Neuronal stem cell (in vitro differentiated cells): ENCODE data around the gene CUX1.

Source experiments
- DNase-seq: peaks from one replicate; pipeline ENCODE4 v3.0.0-alpha.2; 2013; ENCODE audit warnings: low spot score
- H2AFZ ChIP-seq: one replicate; pipeline ENCODE4 v1.6.1; 2013; ENCODE audit warnings: mild to moderate bottlenecking, low read length, inconsistent platforms
- H2AK5ac ChIP-seq: 2 replicates; pipeline ENCODE4 v1.6.1; 2013; ENCODE audit warnings: low read depth, mild to moderate bottlenecking, inconsistent platforms, low read length, moderate library complexity, mixed read lengths
- H2BK120ac ChIP-seq: 2 replicates; pipeline ENCODE4 v1.6.1; 2013; ENCODE audit warnings: low read depth, mild to moderate bottlenecking, inconsistent platforms, low read length, moderate library complexity, mixed read lengths
- H2BK12ac ChIP-seq: one replicate; pipeline ENCODE4 v1.6.1; 2013; ENCODE audit warnings: low read length, inconsistent platforms
- H2BK15ac ChIP-seq: 2 replicates; pipeline ENCODE4 v1.6.1; 2013; ENCODE audit warnings: mild to moderate bottlenecking, low read length, inconsistent platforms, mixed read lengths
- H2BK5ac ChIP-seq: one replicate; pipeline ENCODE4 v1.6.1; 2013; ENCODE audit warnings: inconsistent platforms, mild to moderate bottlenecking, low read length, moderate library complexity
- H3K14ac ChIP-seq: one replicate; pipeline ENCODE4 v1.6.1; 2013; ENCODE audit warnings: low read length, inconsistent platforms
- H3K18ac ChIP-seq: 2 replicates; pipeline ENCODE4 v1.6.1; 2013; ENCODE audit warnings: low read length, inconsistent platforms
- H3K23ac ChIP-seq: 2 replicates; pipeline ENCODE4 v1.6.1; 2013; ENCODE audit warnings: low read depth, mild to moderate bottlenecking, mixed read lengths, low read length, inconsistent platforms; ENCODE audit not compliant: poor library complexity
- H3K27ac ChIP-seq: replicated peaks from 3 replicates; pipeline ENCODE4 v1.5.1; 2013; ENCODE audit warnings: low read length, inconsistent platforms
- H3K27me3 ChIP-seq, 3 experiments: 2 replicates each; pipeline ENCODE4 v1.6.1; 2013; ENCODE audit warnings: low read length in 3 of 3, mild to moderate bottlenecking in 2 of 3, inconsistent platforms in 1 of 3, low read depth in 1 of 3, mixed read lengths in 1 of 3, moderate library complexity in 1 of 3; ENCODE audit not compliant: control insufficient read depth in 3 of 3, insufficient read depth in 3 of 3
- H3K36me3 ChIP-seq, 2 donors: replicated peaks in 1 of 2; 2 replicates each; pipeline ENCODE4 v1.6.1; 2013; ENCODE audit warnings: low read length in 2 of 2; ENCODE audit not compliant: control insufficient read depth in 2 of 2, insufficient read depth in 2 of 2
- H3K4ac ChIP-seq: 2 replicates; pipeline ENCODE4 v1.6.1; 2013; ENCODE audit warnings: inconsistent platforms, mild to moderate bottlenecking, low read length, moderate library complexity
- H3K4me1 ChIP-seq, 2 donors: 1 replicate in 1 of 2; 2 replicates in 1 of 2; pipeline ENCODE4 v1.6.1; 2013; ENCODE audit warnings: low read length in 2 of 2, low read depth in 1 of 2; ENCODE audit not compliant: control insufficient read depth in 2 of 2, insufficient read depth in 1 of 2
- H3K4me2 ChIP-seq: one replicate; pipeline ENCODE4 v1.6.1; 2013; ENCODE audit warnings: mild to moderate bottlenecking, low read length, inconsistent platforms; ENCODE audit not compliant: insufficient read depth, poor library complexity, severe bottlenecking
- H3K4me3 ChIP-seq, 2 donors: 2 replicates each; pipeline ENCODE4 v1.5.1; 2013; ENCODE audit warnings: low read length in 2 of 2, mild to moderate bottlenecking in 2 of 2, inconsistent platforms in 1 of 2, moderate library complexity in 1 of 2
- H3K79me1 ChIP-seq: one replicate; pipeline ENCODE4 v1.6.1; 2013; ENCODE audit warnings: low read depth, mild to moderate bottlenecking, inconsistent platforms, low read length, moderate library complexity
- H3K9ac ChIP-seq: one replicate; pipeline ENCODE4 v1.6.1; 2013; ENCODE audit warnings: mild to moderate bottlenecking, low read depth, low read length, inconsistent platforms; ENCODE audit not compliant: poor library complexity
- H3K9me3 ChIP-seq, 2 donors: replicated peaks in 1 of 2; 2 replicates each; pipeline versions ENCODE3 to v1.6.1; 2013; ENCODE audit warnings: low read length in 2 of 2, mild to moderate bottlenecking in 2 of 2, inconsistent platforms in 1 of 2, low read depth in 1 of 2, mixed read lengths in 1 of 2, moderate library complexity in 1 of 2; ENCODE audit not compliant: control insufficient read depth in 2 of 2, insufficient read depth in 1 of 2
- H4K8ac ChIP-seq: one replicate; pipeline ENCODE4 v1.6.1; 2013; ENCODE audit warnings: low read depth, mild to moderate bottlenecking, inconsistent platforms, low read length, moderate library complexity
- H4K91ac ChIP-seq: one replicate; pipeline ENCODE4 v1.6.1; 2013; ENCODE audit warnings: low read length, low read depth, mild to moderate bottlenecking, inconsistent platforms; ENCODE audit not compliant: poor library complexity
- WGBS, 2 donors: extraction: QIAGEN DNeasy Blood & Tissue Kit; methylation state at CpG; one replicate each; pipeline ENCODE4 v1.1.7; 2013; ENCODE audit warnings: missing lambda C conversion rate in 2 of 2, mixed read lengths in 1 of 2; ENCODE audit not compliant: insufficient read length in 2 of 2, insufficient replicate concordance in 1 of 2; ENCODE audit errors: extremely low coverage in 2 of 2; 5-methylcytosine and 5-hydroxymethylcytosine counted together

The CUX1 gene

DNA sequence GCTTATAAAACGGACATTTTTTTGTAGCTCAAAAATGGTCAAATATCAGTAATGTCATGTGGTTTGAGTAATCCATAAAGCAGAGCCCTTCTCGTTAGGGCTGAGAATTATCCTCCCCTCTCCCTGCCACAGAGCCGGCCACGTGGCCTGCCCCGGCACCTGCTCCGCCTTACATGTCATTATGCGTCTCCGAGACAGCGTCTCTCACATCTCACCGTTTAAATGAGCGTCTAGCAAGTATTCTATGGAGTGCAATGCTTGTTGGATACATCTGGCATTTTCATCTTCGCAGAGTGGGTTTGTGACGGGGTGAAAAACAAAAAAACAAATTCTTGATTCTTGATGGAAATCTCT lies 86.1 kb downstream of the CUX1 start:
- Histone ChIP-seq H2BK15ac (no peak overlapping the region), H2BK5ac (no peak overlapping the region), H3K23ac (no peak overlapping the region), H2AFZ (no peak overlapping the region), H3K14ac (no peak overlapping the region), H3K27ac (no peak overlapping the region), H3K4ac (no peak overlapping the region), H3K4me1 (peaks cover 0 to 3% of the 10 kb centered on the region in 2 donors), H3K4me2 (no peak overlapping the region), H2BK12ac (no peak overlapping the region), H3K9ac (no peak overlapping the region), H4K91ac (no peak overlapping the region), H4K8ac (no peak overlapping the region), H2BK120ac (no peak overlapping the region), H3K4me3 (no peak overlapping the region), H3K36me3 (peaks cover 0 to 2% of the 10 kb centered on the region in 2 donors), H2AK5ac (no peak overlapping the region), H3K27me3 (no peaks in the 10 kb centered on the region), H3K9me3 (peaks cover 0 to 2% of the 10 kb centered on the region in 2 donors), H3K79me1 (peaks cover 16% of the 10 kb centered on the region), H3K18ac (no peak overlapping the region)
- no peak for DNase-seq
- WGBS, 2 donors = no CpG with 5 or more reads among the region's 13 CpGs

DNA sequence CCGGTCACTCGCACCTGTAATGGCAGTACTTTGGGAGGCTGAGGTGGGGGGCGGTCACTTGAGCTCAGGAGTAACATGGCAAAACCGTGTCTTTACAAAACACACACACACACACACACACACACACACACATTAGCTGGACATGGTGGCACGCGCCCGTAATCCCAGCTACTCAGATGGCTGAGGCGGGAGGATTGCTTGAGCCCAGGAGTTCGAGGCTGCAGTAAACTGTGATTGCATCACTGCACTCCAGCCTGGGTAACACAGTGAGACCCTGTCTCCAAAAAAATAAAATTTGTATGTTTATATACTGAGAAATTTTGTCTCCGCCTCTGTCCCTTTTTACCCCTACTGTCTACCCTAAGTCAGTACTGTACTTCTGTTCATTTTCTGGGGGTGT lies 86.6 kb downstream of the CUX1 start:
- H3K4me1 ChIP-seq = peaks cover 0 to 3% of the 10 kb centered on the region in 2 donors
- no peaks in the 10 kb centered on the region for H3K27me3 ChIP-seq
- no peak overlapping the region for H2BK15ac ChIP-seq
- no peak for DNase-seq
- H2AFZ ChIP-seq = no peak overlapping the region
- no peak overlapping the region for H3K4me3 ChIP-seq
- H2AK5ac ChIP-seq = no peak overlapping the region
- H4K8ac ChIP-seq = no peak overlapping the region
- H3K79me1 ChIP-seq = peaks cover 14% of the 10 kb centered on the region
- no peak overlapping the region for H3K9ac ChIP-seq
- WGBS, 2 donors = no CpG with 5 or more reads among the region's 10 CpGs
- H3K18ac ChIP-seq = no peak overlapping the region
- H2BK12ac ChIP-seq = no peak overlapping the region
- peaks cover 0 to 2% of the 10 kb centered on the region in 2 donors for H3K9me3 ChIP-seq
- no peak overlapping the region for H2BK120ac ChIP-seq
- H3K36me3 ChIP-seq = peaks cover 0 to 2% of the 10 kb centered on the region in 2 donors
- no peak overlapping the region for H3K4ac ChIP-seq
- no peak overlapping the region for H3K27ac ChIP-seq
- H2BK5ac ChIP-seq = no peak overlapping the region
- no peak overlapping the region for H4K91ac ChIP-seq
- no peak overlapping the region for H3K23ac ChIP-seq
- H3K4me2 ChIP-seq = no peak overlapping the region
- H3K14ac ChIP-seq = no peak overlapping the region

DNA sequence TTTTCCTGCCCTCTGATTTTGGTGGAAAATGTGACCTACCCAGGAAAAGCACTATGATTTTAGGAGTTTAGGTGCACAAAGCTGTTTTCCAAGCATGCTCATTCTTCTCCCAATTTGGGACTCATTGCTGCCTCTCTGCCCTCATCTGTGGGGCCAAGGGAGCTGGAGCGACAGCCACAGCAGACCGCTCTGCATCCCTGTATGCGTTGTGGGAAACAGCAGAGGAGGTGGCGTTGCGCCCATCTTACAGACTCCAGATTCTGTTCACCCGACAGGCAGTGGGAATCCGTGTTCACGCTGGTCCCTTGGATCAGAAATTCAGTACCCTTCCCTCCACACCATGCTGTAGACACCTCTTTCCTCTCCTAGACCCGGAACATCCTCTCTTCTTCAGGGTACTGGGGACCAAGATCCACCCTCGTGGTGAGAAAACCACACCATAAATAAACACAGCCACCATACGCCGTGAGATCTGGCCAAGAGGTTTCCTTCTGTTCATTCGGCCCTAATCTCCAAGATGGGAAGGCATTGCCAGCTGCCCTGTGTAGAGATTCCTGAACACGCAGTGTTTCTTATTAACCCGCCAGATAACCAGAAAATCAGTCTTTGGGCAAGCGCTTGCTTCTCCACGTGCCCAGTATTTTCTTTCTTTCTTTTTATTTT lies 87.9 kb downstream of the CUX1 start:
- WGBS, 2 donors = no CpG with 5 or more reads among the region's 17 CpGs
- Histone ChIP-seq H4K91ac (no peak overlapping the region), H2AK5ac (no peak overlapping the region), H3K4me1 (peaks cover 0 to 3% of the 10 kb centered on the region in 2 donors), H3K14ac (no peak overlapping the region), H2BK12ac (no peak overlapping the region), H3K27me3 (no peaks in the 10 kb centered on the region), H3K27ac (no peak overlapping the region), H3K4me2 (no peak overlapping the region), H3K4ac (no peak overlapping the region), H3K4me3 (peak overlapping the region in 1 of 2 donors; percentile 50), H2BK120ac (no peak overlapping the region), H4K8ac (peak overlapping the region; percentile 45), H3K36me3 (peaks cover 0 to 2% of the 10 kb centered on the region in 2 donors), H2BK15ac (no peak overlapping the region), H3K79me1 (peaks cover 14% of the 10 kb centered on the region), H3K9ac (no peak overlapping the region), H2AFZ (no peak overlapping the region), H3K23ac (no peak overlapping the region), H2BK5ac (no peak overlapping the region), H3K9me3 (peaks cover 0 to 2% of the 10 kb centered on the region in 2 donors), H3K18ac (no peak overlapping the region)
- DNase-seq = no peak

GRCh38 chr7:101906291-101907240 lies 89.1 kb downstream of the CUX1 start:
- H2BK15ac ChIP-seq = no peak overlapping the region
- no CpG with 5 or more reads among the region's 18 CpGs for WGBS, 2 donors
- H3K9me3 ChIP-seq = peaks cover 0 to 2% of the 10 kb centered on the region in 2 donors
- H3K4me2 ChIP-seq = no peak overlapping the region
- no peak overlapping the region for H2BK12ac ChIP-seq
- H3K23ac ChIP-seq = no peak overlapping the region
- H3K18ac ChIP-seq = peak overlapping the region; percentile 53
- no peak overlapping the region for H2BK5ac ChIP-seq
- no peaks in the 10 kb centered on the region for H3K27me3 ChIP-seq
- H3K79me1 ChIP-seq = peaks cover 21% of the 10 kb centered on the region
- no peak overlapping the region for H3K14ac ChIP-seq
- peaks cover 0 to 3% of the 10 kb centered on the region in 2 donors for H3K4me1 ChIP-seq
- H3K9ac ChIP-seq = no peak overlapping the region
- H3K36me3 ChIP-seq = peaks cover 0 to 2% of the 10 kb centered on the region in 2 donors
- no peak overlapping the region for H3K4me3 ChIP-seq
- no peak overlapping the region for H3K4ac ChIP-seq
- H3K27ac ChIP-seq = no peak overlapping the region
- no peak overlapping the region for H2BK120ac ChIP-seq
- no peak overlapping the region for H4K91ac ChIP-seq
- H4K8ac ChIP-seq = no peak overlapping the region
- H2AK5ac ChIP-seq = no peak overlapping the region
- no peak for DNase-seq
- H2AFZ ChIP-seq = no peak overlapping the region
